GM12875 (cell line): ENCODE measurements around the gene CHPF.

Source experiments
- H3K4me3 ChIP-seq: one replicate; pipeline ENCODE4 v1.5.1; 2011; ENCODE audit warnings: low read depth, low read length, control low read depth
- CTCF ChIP-seq: IDR thresholded peaks from 2 replicates; pipeline ENCODE4 v1.5.1; 2011; ENCODE audit warnings: low read depth, mild to moderate bottlenecking, control low read depth, inconsistent platforms, low read length, moderate library complexity, borderline replicate concordance; ENCODE audit not compliant: insufficient read depth

The CHPF gene

GRCh38 chr2:219555956-219556355 lies 12.3 kb upstream of the CHPF start:
- no peak overlapping the region for H3K4me3 ChIP-seq
- no peak for TF ChIP-seq CTCF

GRCh38 chr2:219554350-219554749 lies 10.7 kb upstream of the CHPF start:
- no peak for TF ChIP-seq CTCF
- no peak overlapping the region for H3K4me3 ChIP-seq

- H3K4me3 ChIP-seq, result no peak overlapping the region
- TF ChIP-seq CTCF, result no peak
Measured at GRCh38 chr2:219553463-219553963, 9.9 kb upstream of the CHPF start.

- H3K4me3 ChIP-seq, result no peak overlapping the region
- no peak for TF ChIP-seq CTCF
Measured at GRCh38 chr2:219553168-219553417, 9.5 kb upstream of the CHPF start.

- TF ChIP-seq CTCF, result no peak
- H3K4me3 ChIP-seq, result peak overlapping the region; percentile 47
Measured at GRCh38 chr2:219552382-219553167, 9.0 kb upstream of the CHPF start.

- peak overlapping the region; percentile 47 for H3K4me3 ChIP-seq
Measured at GRCh38 chr2:219551441-219552381, 8.1 kb upstream of the CHPF start.

More at GRCh38 chr2:219551441-219552381, 8.1 kb upstream of the CHPF start:
- no peak for TF ChIP-seq CTCF
